Loucy (cell line): ENCODE measurements around the gene ETV5.

Experiments
- H2AFZ ChIP-seq: fragments of 200-600 bp; sonication (generic); 2 replicates; pipeline ENCODE4 v1.6.0; 2016; ENCODE audit warnings: antibody characterized with exemption, mild to moderate bottlenecking, low read length, moderate library complexity
- H3F3A ChIP-seq: fragments of 200-600 bp; 2 replicates; pipeline ENCODE4 v1.6.0; 2016; ENCODE audit warnings: antibody characterized with exemption, low read depth, mild to moderate bottlenecking
- H3K27me3 ChIP-seq: fragments of 200-600 bp; sonication (generic); 2 replicates; pipeline ENCODE4 v1.6.1; 2014; ENCODE audit warnings: low read length, mild to moderate bottlenecking; ENCODE audit not compliant: insufficient read depth, poor library complexity, severe bottlenecking
- H3K36me3 ChIP-seq: fragments of 200-600 bp; sonication (generic); 2 replicates; pipeline ENCODE4 v1.6.1; 2016; ENCODE audit warnings: low read length; ENCODE audit not compliant: insufficient read depth
- H3K4me1 ChIP-seq: fragments of 200-600 bp; sonication (generic); 2 replicates; pipeline ENCODE4 v1.5.1; 2014; ENCODE audit warnings: low read length, mild to moderate bottlenecking; ENCODE audit not compliant: insufficient read depth, poor library complexity, severe bottlenecking
- H3K4me2 ChIP-seq: fragments of 200-600 bp; sonication (generic); 2 replicates; pipeline ENCODE4 v1.6.0; 2014; ENCODE audit warnings: antibody characterized with exemption, low read length, low read depth, mild to moderate bottlenecking; ENCODE audit not compliant: poor library complexity, severe bottlenecking
- H3K4me3 ChIP-seq: fragments of 200-600 bp; sonication (generic); 2 replicates; pipeline ENCODE4 v1.5.1; 2014; ENCODE audit warnings: low read length, mild to moderate bottlenecking, mixed read lengths; ENCODE audit not compliant: poor library complexity, severe bottlenecking
- H3K79me2 ChIP-seq: fragments of 200-600 bp; sonication (generic); 2 replicates; pipeline ENCODE4 v1.6.1; 2014; ENCODE audit warnings: low read length; ENCODE audit not compliant: insufficient read depth
- H3K9ac ChIP-seq: fragments of 200-600 bp; sonication (generic); 2 replicates; pipeline ENCODE4 v1.6.0; 2014; ENCODE audit warnings: mild to moderate bottlenecking, low read depth, low read length, moderate library complexity; ENCODE audit not compliant: poor library complexity, severe bottlenecking
- H3K9me2 ChIP-seq: fragments of 200-600 bp; sonication (generic); replicated peaks from 2 replicates; pipeline ENCODE4 v1.6.1; 2016; ENCODE audit warnings: low read depth, low read length, mixed read lengths
- H3K9me3 ChIP-seq: fragments of 200-600 bp; sonication (generic); 2 replicates; pipeline ENCODE4 v1.6.1; 2014; ENCODE audit warnings: mild to moderate bottlenecking, antibody characterized with exemption, low read length, low read depth; ENCODE audit not compliant: insufficient read depth
- H4K20me1 ChIP-seq: fragments of 200-600 bp; sonication (generic); 2 replicates; pipeline ENCODE4 v1.6.0; 2014; ENCODE audit warnings: antibody characterized with exemption, low read length, mild to moderate bottlenecking; ENCODE audit not compliant: insufficient read depth, poor library complexity, severe bottlenecking
- CTCF ChIP-seq: fragments of 200-600 bp; sonication (generic); conservative IDR thresholded peaks from 2 replicates; pipeline ENCODE4 v1.5.1; 2014; ENCODE audit warnings: mild to moderate bottlenecking, antibody characterized with exemption, low read length
- EZH2phosphoT487 ChIP-seq: fragments of 200-600 bp; IDR thresholded peaks from 2 replicates; pipeline ENCODE4 v1.6.1; 2018; ENCODE audit warnings: antibody characterized with exemption, mild to moderate bottlenecking, moderate library complexity, borderline replicate concordance

The ETV5 gene

DNA sequence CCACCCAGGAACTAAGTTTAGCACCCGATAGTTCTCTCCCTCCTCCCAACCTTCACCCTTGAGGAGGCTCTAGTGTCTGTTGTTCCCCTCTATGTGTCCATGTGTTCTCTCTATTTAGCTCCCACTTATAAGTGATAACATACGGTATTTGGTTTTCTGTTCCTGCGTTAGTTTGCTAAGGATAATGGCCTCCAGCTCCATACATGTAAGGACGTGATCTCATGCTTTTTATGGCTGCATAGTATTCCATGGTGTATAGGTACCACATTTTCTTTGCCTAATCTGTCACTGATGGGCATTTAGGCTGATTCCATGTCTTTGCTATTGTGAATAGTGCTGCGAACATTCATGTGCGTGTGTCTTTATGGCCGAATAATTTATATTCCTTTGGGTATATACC, 104.2 kb downstream of the ETV5 start:
- Histone ChIP-seq H3K9me3 (no peaks in the 10 kb centered on the region), H3K9ac (no peak overlapping the region), H3K4me2 (no peak overlapping the region), H3K4me1 (peaks cover 10% of the 10 kb centered on the region), H3K79me2 (no peaks in the 10 kb centered on the region), H3K36me3 (no peaks in the 10 kb centered on the region), H3K9me2 (no peaks in the 10 kb centered on the region), H2AFZ (no peak overlapping the region), H4K20me1 (no peaks in the 10 kb centered on the region), H3K27me3 (no peaks in the 10 kb centered on the region), H3K4me3 (no peak overlapping the region), H3F3A (no peaks in the 10 kb centered on the region; the same call in 1 of the 2 replicates)
- no peak for TF ChIP-seq EZH2phosphoT487
- no peak for TF ChIP-seq CTCF

DNA sequence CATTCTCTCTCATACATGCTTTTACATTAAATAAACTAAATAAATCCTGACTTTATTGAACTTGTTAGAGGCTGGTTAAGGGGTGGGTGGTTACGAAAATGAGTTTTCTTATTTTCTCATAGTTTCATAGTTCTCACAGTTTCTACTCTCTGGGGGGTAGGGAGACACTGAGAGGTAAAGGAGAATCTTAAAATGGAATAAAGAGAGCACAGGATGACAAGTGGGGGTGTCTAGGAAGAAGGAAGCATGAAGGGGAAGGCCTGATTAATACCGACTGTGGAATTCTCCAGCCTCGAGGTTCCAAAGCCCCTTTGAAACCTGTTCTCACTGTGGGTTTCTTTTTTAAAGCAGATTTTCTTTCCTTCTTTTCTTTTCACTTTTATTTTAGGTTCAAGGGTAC, 104.7 kb downstream of the ETV5 start:
- no peaks in the 10 kb centered on the region for H4K20me1 ChIP-seq

DNA sequence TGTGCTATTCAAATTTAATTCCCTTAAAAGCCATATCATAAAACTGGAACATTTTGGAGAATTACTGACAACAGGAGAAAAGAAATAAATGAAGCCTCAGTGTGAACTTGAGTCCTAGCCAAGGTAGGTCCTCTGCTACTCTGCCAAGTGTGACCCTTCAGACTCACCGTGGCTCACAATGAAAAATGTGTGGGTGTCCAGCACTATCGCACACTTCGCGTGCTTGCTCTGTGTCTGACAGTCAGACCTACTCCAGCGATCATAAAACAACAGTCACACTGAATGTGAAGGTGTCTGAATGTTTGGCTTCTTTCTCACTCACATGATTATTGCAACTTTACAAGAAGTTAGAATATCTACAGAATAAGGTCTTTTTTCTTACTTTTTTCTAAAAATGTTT, 105.3 kb downstream of the ETV5 start:
- Histone ChIP-seq H3F3A (no peaks in the 10 kb centered on the region; the same call in 1 of the 2 replicates), H3K36me3 (no peaks in the 10 kb centered on the region), H3K4me1 (peaks cover 10% of the 10 kb centered on the region), H3K9me2 (no peaks in the 10 kb centered on the region), H2AFZ (0 out of 2 replicates have a peak overlapping the region, but pooled peaks have one; percentile 11), H3K27me3 (no peaks in the 10 kb centered on the region), H3K79me2 (no peaks in the 10 kb centered on the region), H3K4me2 (no peak overlapping the region), H3K4me3 (no peak overlapping the region), H4K20me1 (no peaks in the 10 kb centered on the region), H3K9ac (peak overlapping the region; percentile 40), H3K9me3 (no peaks in the 10 kb centered on the region)
- TF ChIP-seq CTCF: no peak
- TF ChIP-seq EZH2phosphoT487: no peak

More for the DNA sequence above, 104.7 kb downstream of the ETV5 start:
- Histone ChIP-seq H3K36me3 (no peaks in the 10 kb centered on the region), H3K4me3 (no peak overlapping the region), H3K79me2 (no peaks in the 10 kb centered on the region), H3K9ac (peak overlapping the region; percentile 40), H3K4me1 (peaks cover 10% of the 10 kb centered on the region), H3K27me3 (no peaks in the 10 kb centered on the region), H2AFZ (no peak overlapping the region), H3K9me2 (no peaks in the 10 kb centered on the region), H3F3A (no peaks in the 10 kb centered on the region; the same call in 1 of the 2 replicates), H3K9me3 (no peaks in the 10 kb centered on the region), H3K4me2 (no peak overlapping the region)
- TF ChIP-seq EZH2phosphoT487 (no peak), CTCF (no peak)
